ENCODE measurements around the gene ARID1B.

- no peak for TF ChIP-seq POLR2A (IDR thresholded peaks at IDR 0.05; ENCODE audit: low read depth, low read length)
- TF ChIP-seq MXI1 (IDR thresholded peaks at IDR 0.05; ENCODE audit: borderline replicate concordance, low read depth, low read length): no peak
- no peak for TF ChIP-seq RFX5 (IDR thresholded peaks at IDR 0.05; ENCODE audit: low read depth, low read length)
- TF ChIP-seq, protein P1, sequence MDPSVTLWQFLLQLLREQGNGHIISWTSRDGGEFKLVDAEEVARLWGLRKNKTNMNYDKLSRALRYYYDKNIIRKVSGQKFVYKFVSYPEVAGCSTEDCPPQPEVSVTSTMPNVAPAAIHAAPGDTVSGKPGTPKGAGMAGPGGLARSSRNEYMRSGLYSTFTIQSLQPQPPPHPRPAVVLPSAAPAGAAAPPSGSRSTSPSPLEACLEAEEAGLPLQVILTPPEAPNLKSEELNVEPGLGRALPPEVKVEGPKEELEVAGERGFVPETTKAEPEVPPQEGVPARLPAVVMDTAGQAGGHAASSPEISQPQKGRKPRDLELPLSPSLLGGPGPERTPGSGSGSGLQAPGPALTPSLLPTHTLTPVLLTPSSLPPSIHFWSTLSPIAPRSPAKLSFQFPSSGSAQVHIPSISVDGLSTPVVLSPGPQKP (IDR thresholded peaks at IDR 0.05; ENCODE audit: borderline replicate concordance, low read depth, low read length): no peak
- TF ChIP-seq RCOR1 (IDR thresholded peaks at IDR 0.05; ENCODE audit: insufficient replicate concordance, low read length): no peak
- TF ChIP-seq, protein P2, sequence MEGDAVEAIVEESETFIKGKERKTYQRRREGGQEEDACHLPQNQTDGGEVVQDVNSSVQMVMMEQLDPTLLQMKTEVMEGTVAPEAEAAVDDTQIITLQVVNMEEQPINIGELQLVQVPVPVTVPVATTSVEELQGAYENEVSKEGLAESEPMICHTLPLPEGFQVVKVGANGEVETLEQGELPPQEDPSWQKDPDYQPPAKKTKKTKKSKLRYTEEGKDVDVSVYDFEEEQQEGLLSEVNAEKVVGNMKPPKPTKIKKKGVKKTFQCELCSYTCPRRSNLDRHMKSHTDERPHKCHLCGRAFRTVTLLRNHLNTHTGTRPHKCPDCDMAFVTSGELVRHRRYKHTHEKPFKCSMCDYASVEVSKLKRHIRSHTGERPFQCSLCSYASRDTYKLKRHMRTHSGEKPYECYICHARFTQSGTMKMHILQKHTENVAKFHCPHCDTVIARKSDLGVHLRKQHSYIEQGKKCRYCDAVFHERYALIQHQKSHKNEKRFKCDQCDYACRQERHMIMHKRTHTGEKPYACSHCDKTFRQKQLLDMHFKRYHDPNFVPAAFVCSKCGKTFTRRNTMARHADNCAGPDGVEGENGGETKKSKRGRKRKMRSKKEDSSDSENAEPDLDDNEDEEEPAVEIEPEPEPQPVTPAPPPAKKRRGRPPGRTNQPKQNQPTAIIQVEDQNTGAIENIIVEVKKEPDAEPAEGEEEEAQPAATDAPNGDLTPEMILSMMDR (conservative IDR thresholded peaks at IDR 0.05; ENCODE audit: low read depth, low read length): no peak
- TF ChIP-seq BHLHE40 (IDR thresholded peaks at IDR 0.05; ENCODE audit: low read depth, low read length): no peak
- TF ChIP-seq MAZ (IDR thresholded peaks at IDR 0.05; ENCODE audit: borderline replicate concordance, low read depth, low read length): no peak
- no peak for TF ChIP-seq USF2 (IDR thresholded peaks at IDR 0.05; ENCODE audit: low read depth, low read length)
- no peak for TF ChIP-seq MAFK (IDR thresholded peaks at IDR 0.05; ENCODE audit: low read depth, low read length)
- no peak for TF ChIP-seq FOS (IDR thresholded peaks at IDR 0.05; ENCODE audit: low read depth, low read length)
- no peak for TF ChIP-seq RAD21 (IDR thresholded peaks at IDR 0.05; ENCODE audit: low read length)
- TF ChIP-seq NFE2L2 (IDR thresholded peaks at IDR 0.05; ENCODE audit: low read depth, low read length): no peak
- no peak for TF ChIP-seq CEBPB (IDR thresholded peaks at IDR 0.05; ENCODE audit: low read depth, low read length)
Measured at GRCh38 chr6:156995502-156995901, 218.3 kb downstream of the ARID1B start.

Data from IMR-90 (cell line).